H9 (cell line): ENCODE measurements around the gene EEF1A1. TPM values are rescaled to one million over a fixed set of nuclear protein-coding genes. Genes with fewer than 3 reads are reported as not detected.
A peak's percentile ranks its signal among the peaks of the same experiment; 100 is the strongest.
"Not testable (repeated sequence)": the region's sequence is repeated elsewhere in the genome, so short reads cannot be mapped to it uniquely, and the experiment has no call there.

Experiments used
- DNase-seq: peaks from one replicate; pipeline ENCODE4 v3.0.0-alpha.2; 2017
- H2AFZ ChIP-seq: one replicate; pipeline ENCODE4 v1.6.1; 2013; ENCODE audit warnings: mild to moderate bottlenecking, low read length, control low read depth, moderate library complexity
- H2AK5ac ChIP-seq: 2 replicates; pipeline ENCODE4 v1.6.1; 2013; ENCODE audit warnings: low read length, control low read depth, mixed read lengths; ENCODE audit not compliant: insufficient read length
- H2BK120ac ChIP-seq: one replicate; pipeline ENCODE4 v1.6.1; 2013; ENCODE audit warnings: low read depth, mild to moderate bottlenecking, low read length, control low read depth, inconsistent platforms; ENCODE audit not compliant: poor library complexity, severe bottlenecking
- H2BK12ac ChIP-seq: 2 replicates; pipeline ENCODE4 v1.6.1; 2013; ENCODE audit warnings: low read length, control low read depth, mixed read lengths, low read depth; ENCODE audit not compliant: insufficient read length
- H2BK15ac ChIP-seq: 2 replicates; pipeline ENCODE4 v1.6.1; 2013; ENCODE audit warnings: low read depth, low read length, control low read depth
- H2BK20ac ChIP-seq: one replicate; pipeline ENCODE4 v1.6.1; 2013; ENCODE audit warnings: low read depth, mild to moderate bottlenecking, low read length, control low read depth, inconsistent platforms; ENCODE audit not compliant: poor library complexity, severe bottlenecking
- H2BK5ac ChIP-seq: 2 replicates; pipeline ENCODE4 v1.6.1; 2013; ENCODE audit warnings: low read length, control low read depth, mixed read lengths; ENCODE audit not compliant: insufficient read length
- H3K14ac ChIP-seq: 2 replicates; pipeline ENCODE4 v1.6.1; 2013; ENCODE audit warnings: low read length, control low read depth; ENCODE audit not compliant: insufficient read depth
- H3K18ac ChIP-seq: 2 replicates; pipeline ENCODE4 v1.6.1; 2013; ENCODE audit warnings: low read depth, mild to moderate bottlenecking, mixed read lengths, low read length, control low read depth; ENCODE audit not compliant: insufficient read length
- H3K23ac ChIP-seq: 2 replicates; pipeline ENCODE4 v1.6.1; 2013; ENCODE audit warnings: low read length, control low read depth, mixed read lengths, low read depth; ENCODE audit not compliant: insufficient read length
- H3K23me2 ChIP-seq: 2 replicates; pipeline ENCODE4 v1.6.1; 2013; ENCODE audit warnings: low read depth, mild to moderate bottlenecking, mixed read lengths, low read length, control low read depth; ENCODE audit not compliant: insufficient read length, poor library complexity, severe bottlenecking
- H3K27ac ChIP-seq: 2 replicates; pipeline ENCODE4 v1.5.1; 2013; ENCODE audit warnings: low read length, control low read depth, mixed read lengths, low read depth; ENCODE audit not compliant: insufficient read length
- H3K27me3 ChIP-seq: 2 replicates; pipeline ENCODE4 v1.6.1; 2013; ENCODE audit warnings: low read length, control low read depth, inconsistent platforms; ENCODE audit not compliant: insufficient read depth
- H3K4ac ChIP-seq: 2 replicates; pipeline ENCODE4 v1.6.1; 2013; ENCODE audit warnings: low read depth, mild to moderate bottlenecking, control low read depth, inconsistent platforms, low read length, moderate library complexity
- H3K4me1 ChIP-seq: 2 replicates; pipeline ENCODE4 v1.6.1; 2013; ENCODE audit warnings: low read length, control low read depth, inconsistent platforms; ENCODE audit not compliant: insufficient read depth
- H3K4me2 ChIP-seq: 2 replicates; pipeline ENCODE4 v1.6.1; 2013; ENCODE audit warnings: low read length, control low read depth, mixed read lengths; ENCODE audit not compliant: insufficient read length, insufficient read depth
- H3K56ac ChIP-seq: 2 replicates; pipeline ENCODE4 v1.6.1; 2013; ENCODE audit warnings: low read depth, mild to moderate bottlenecking, mixed read lengths, low read length, control low read depth; ENCODE audit not compliant: insufficient read length
- H3K79me1 ChIP-seq: 2 replicates; pipeline ENCODE4 v1.6.1; 2013; ENCODE audit warnings: low read depth, mild to moderate bottlenecking, moderate library complexity, low read length, control low read depth, inconsistent platforms; ENCODE audit not compliant: insufficient read depth, poor library complexity, severe bottlenecking
- H3K79me2 ChIP-seq: 2 replicates; pipeline ENCODE4 v1.6.1; 2013; ENCODE audit warnings: low read length, control low read depth, inconsistent platforms; ENCODE audit not compliant: insufficient read depth
- H3K9ac ChIP-seq: 2 replicates; pipeline ENCODE4 v1.6.1; 2013; ENCODE audit warnings: low read length, control low read depth, mixed read lengths; ENCODE audit not compliant: insufficient read length; ENCODE audit errors: extremely low read depth
- H3K9me3 ChIP-seq: one replicate; pipeline ENCODE4 v1.6.1; 2013; ENCODE audit warnings: low read depth, low read length, inconsistent platforms; ENCODE audit not compliant: control insufficient read depth
- H3T11ph ChIP-seq: one replicate; pipeline ENCODE4 v1.6.1; 2013; ENCODE audit warnings: mild to moderate bottlenecking, low read length, control low read depth, inconsistent platforms
- H4K20me1 ChIP-seq: one replicate; pipeline ENCODE4 v1.6.1; 2013; ENCODE audit not compliant: control insufficient read depth, insufficient read length, insufficient read depth
- H4K5ac ChIP-seq: 2 replicates; pipeline ENCODE4 v1.6.1; 2013; ENCODE audit warnings: low read depth, mild to moderate bottlenecking, mixed read lengths, low read length, control low read depth; ENCODE audit not compliant: insufficient read length
- H4K8ac ChIP-seq: replicated peaks from 2 replicates; pipeline ENCODE4 v1.6.1; 2013; ENCODE audit warnings: low read length, control low read depth, mixed read lengths, low read depth; ENCODE audit not compliant: insufficient read length
- H4K91ac ChIP-seq: 2 replicates; pipeline ENCODE4 v1.6.1; 2013; ENCODE audit warnings: low read depth, mild to moderate bottlenecking, moderate library complexity, mixed read lengths, low read length, control low read depth; ENCODE audit not compliant: insufficient read length
- H3K27ac Mint-ChIP-seq, 3 experiments: 2 replicates in 2 of 3; 3 replicates in 1 of 3; pipeline ENCODE4 v1.8.0; 2020 to 2021; ENCODE audit warnings: mixed read lengths in 3 of 3, mild to moderate bottlenecking in 1 of 3, moderate library complexity in 1 of 3
- H3K27me3 Mint-ChIP-seq: 2 replicates; pipeline ENCODE4 v1.8.0; 2021; ENCODE audit warnings: low read depth, mild to moderate bottlenecking, moderate library complexity, mixed read lengths
- H3K36me3 Mint-ChIP-seq, 3 experiments: 2 replicates in 2 of 3; 3 replicates in 1 of 3; pipeline ENCODE4 v1.8.0; 2020 to 2021; ENCODE audit warnings: low read depth in 3 of 3, mixed read lengths in 3 of 3; ENCODE audit not compliant: insufficient read depth in 1 of 3
- H3K4me1 Mint-ChIP-seq, 2 experiments: 2 replicates each; pipeline ENCODE4 v1.8.0; 2020; ENCODE audit warnings: mixed read lengths in 2 of 2
- H3K4me3 Mint-ChIP-seq, 2 experiments: 2 replicates in 1 of 2; 3 replicates in 1 of 2; pipeline ENCODE4 v1.8.0; 2020 to 2021; ENCODE audit warnings: mild to moderate bottlenecking in 2 of 2, mixed read lengths in 2 of 2, moderate library complexity in 1 of 2
- H3K9me3 Mint-ChIP-seq, 2 experiments: 2 replicates in 1 of 2; 3 replicates in 1 of 2; pipeline ENCODE4 v1.8.0; 2020; ENCODE audit warnings: mild to moderate bottlenecking in 2 of 2, mixed read lengths in 2 of 2, moderate library complexity in 1 of 2
- WGBS: extraction: QIAGEN DNeasy Blood & Tissue Kit; methylation state at CpG from one replicate; pipeline ENCODE4 v1.1.7; 2013; ENCODE audit warnings: missing lambda C conversion rate, low lambda C conversion rate, mixed read lengths; ENCODE audit not compliant: insufficient read length; ENCODE audit errors: extremely low coverage; 5-methylcytosine and 5-hydroxymethylcytosine counted together
- total RNA-seq: library from RNA; stranded (reverse); gene quantifications from 2 replicates; pipeline ENCODE4 v1.2.1, GENCODE V29; 2021

The EEF1A1 gene
- total RNA-seq, 1 experiment from 2014 or later, result 13,057 TPM

DNA sequence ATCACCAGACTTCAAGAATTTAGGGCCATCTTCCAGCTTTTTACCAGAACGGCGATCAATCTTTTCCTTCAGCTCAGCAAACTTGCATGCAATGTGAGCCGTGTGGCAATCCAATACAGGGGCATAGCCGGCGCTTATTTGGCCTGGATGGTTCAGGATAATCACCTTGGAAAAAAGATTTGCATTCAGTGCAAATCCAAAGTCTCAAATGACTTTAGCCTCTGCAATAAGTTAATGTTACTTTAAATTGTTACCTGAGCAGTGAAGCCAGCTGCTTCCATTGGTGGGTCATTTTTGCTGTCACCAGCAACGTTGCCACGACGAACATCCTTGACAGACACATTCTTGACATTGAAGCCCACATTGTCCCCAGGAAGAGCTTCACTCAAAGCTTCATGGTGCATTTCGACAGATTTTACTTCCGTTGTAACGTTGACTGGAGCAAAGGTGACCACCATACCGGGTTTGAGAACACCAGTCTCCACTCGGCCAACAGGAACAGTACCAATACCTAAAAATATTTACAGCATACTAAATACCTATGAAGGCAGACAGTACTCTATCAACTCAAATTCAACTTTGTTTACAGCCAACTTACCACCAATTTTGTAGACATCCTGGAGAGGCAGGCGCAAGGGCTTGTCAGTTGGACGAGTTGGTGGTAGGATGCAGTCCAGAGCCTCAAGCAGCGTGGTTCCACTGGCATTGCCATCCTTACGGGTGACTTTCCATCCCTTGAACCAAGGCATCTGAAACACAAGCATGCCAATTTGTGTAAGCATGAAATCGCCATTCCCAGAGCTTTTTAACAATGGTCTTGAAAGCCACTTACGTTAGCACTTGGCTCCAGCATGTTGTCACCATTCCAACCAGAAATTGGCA, 2.5 kb downstream of the EEF1A1 start:
- not testable (repeated sequence) for H3K4ac ChIP-seq, H3K23ac ChIP-seq, DNase-seq, H3K79me2 ChIP-seq, H2AK5ac ChIP-seq, H3K56ac ChIP-seq, H4K20me1 ChIP-seq, H2AFZ ChIP-seq, H3K27me3 ChIP-seq, H2BK20ac ChIP-seq, H3K4me1 ChIP-seq, H4K91ac ChIP-seq, H2BK5ac ChIP-seq, H3K14ac ChIP-seq, H2BK120ac ChIP-seq, H3K18ac ChIP-seq, H3K23me2 ChIP-seq, H2BK15ac ChIP-seq, H3T11ph ChIP-seq, H4K5ac ChIP-seq, H3K79me1 ChIP-seq, H3K9me3 ChIP-seq, H2BK12ac ChIP-seq, H4K8ac ChIP-seq
- H3K4me2 ChIP-seq, result peak overlapping the region; percentile 73
- peak overlapping the region; percentile 48 for H3K27ac ChIP-seq
- Mint-ChIP-seq H3K36me3 (peaks cover 47 to 68% (median 62%) of the 10 kb centered on the region in 3 experiments), H3K4me1 (peaks cover 22 to 46% of the 10 kb centered on the region in 2 experiments), H3K27me3 (peaks cover 15% of the 10 kb centered on the region), H3K9me3 (peaks cover 14 to 16% of the 10 kb centered on the region in 2 experiments), H3K27ac (peak overlapping the region; percentile 48 to 100 (median 100); a peak in 6 of 7 replicates), H3K4me3 (peak overlapping the region; percentile 93 to 96)
- peak overlapping the region; percentile 81 for H3K9ac ChIP-seq
- no CpG with 5 or more reads among the region's 19 CpGs for WGBS
